SK-N-SH treated with all-trans-retinoic acid at 6 μM for 48 hours (cell line): ENCODE results near the gene PYM1.

Source experiments
- ARNTL ChIP-seq: fragments of 450-650 bp; formaldehyde crosslinking; IDR thresholded peaks from 2 replicates; pipeline ENCODE4 v1.5.0; 2020; ENCODE audit warnings: low read depth, mild to moderate bottlenecking, moderate library complexity, borderline replicate concordance
- BACH2 ChIP-seq: fragments of 250-450 bp; sonication (Bioruptor Pico); IDR thresholded peaks from 2 replicates; pipeline ENCODE4 v1.9.0; 2021; ENCODE audit warnings: mild to moderate bottlenecking, borderline replicate concordance
- CSDC2 ChIP-seq: fragments of 250-450 bp; sonication (Bioruptor Pico); IDR thresholded peaks from 2 replicates; pipeline ENCODE4 v1.5.0; 2020; ENCODE audit warnings: mild to moderate bottlenecking, moderate library complexity
- GLIS3 ChIP-seq: fragments of 250-450 bp; sonication (Bioruptor Pico); IDR thresholded peaks from 2 replicates; pipeline ENCODE4 v1.5.0; 2020; ENCODE audit warnings: mild to moderate bottlenecking, moderate library complexity
- ISL1 ChIP-seq: fragments of 250-450 bp; sonication (Bioruptor Pico); IDR thresholded peaks from 2 replicates; pipeline ENCODE4 v2.1.2; 2022; ENCODE audit warnings: mild to moderate bottlenecking, moderate library complexity
- OSR1 ChIP-seq: fragments of 250-450 bp; sonication (Bioruptor Pico); IDR thresholded peaks from 2 replicates; pipeline ENCODE4 v1.8.0; 2022; ENCODE audit warnings: moderate library complexity, mild to moderate bottlenecking, inconsistent platforms
- RARB ChIP-seq: fragments of 250-450 bp; sonication (Bioruptor Pico); IDR thresholded peaks from 2 replicates; pipeline ENCODE4 v1.8.0; 2021; ENCODE audit warnings: mild to moderate bottlenecking, moderate library complexity
- ZFP3 ChIP-seq: fragments of 250-450 bp; sonication (Bioruptor Pico); IDR thresholded peaks from 2 replicates; pipeline ENCODE4 v1.5.0; 2020; ENCODE audit warnings: mild to moderate bottlenecking, moderate library complexity
- TF ChIP-seq, protein P1 (sequence below): fragments of 250-450 bp; sonication (Bioruptor Pico); IDR thresholded peaks from 2 replicates; pipeline ENCODE4 v1.8.0; 2020; ENCODE audit warnings: mild to moderate bottlenecking, moderate library complexity, borderline replicate concordance

DNA sequence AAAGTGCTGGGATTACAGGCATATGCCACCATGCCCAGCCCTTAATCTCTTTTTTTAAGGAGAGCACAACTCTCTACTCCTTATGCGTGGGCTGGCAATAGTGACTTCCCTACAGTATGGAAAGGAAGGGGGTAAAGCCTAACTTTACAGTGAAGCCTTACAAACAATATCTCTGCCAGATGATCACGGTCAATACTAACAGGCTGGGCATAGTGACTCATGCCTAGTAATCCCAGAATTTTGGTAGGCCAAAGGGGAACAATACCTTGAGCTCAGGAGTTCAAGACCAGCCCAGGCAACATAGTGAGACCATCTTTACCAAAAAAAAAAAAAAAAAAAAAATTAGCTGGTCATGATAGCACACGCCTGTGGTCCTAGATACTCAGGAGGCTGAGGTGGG, 5.6 kb downstream of the PYM1 start:
- no peak for TF ChIP-seq ISL1 (CRISPR knock-in tag)
- no peak for TF ChIP-seq RARB (CRISPR knock-in tag)
- no peak for TF ChIP-seq GLIS3 (CRISPR knock-in tag)
- TF ChIP-seq CSDC2 (CRISPR knock-in tag) = no peak
- TF ChIP-seq, protein P1, sequence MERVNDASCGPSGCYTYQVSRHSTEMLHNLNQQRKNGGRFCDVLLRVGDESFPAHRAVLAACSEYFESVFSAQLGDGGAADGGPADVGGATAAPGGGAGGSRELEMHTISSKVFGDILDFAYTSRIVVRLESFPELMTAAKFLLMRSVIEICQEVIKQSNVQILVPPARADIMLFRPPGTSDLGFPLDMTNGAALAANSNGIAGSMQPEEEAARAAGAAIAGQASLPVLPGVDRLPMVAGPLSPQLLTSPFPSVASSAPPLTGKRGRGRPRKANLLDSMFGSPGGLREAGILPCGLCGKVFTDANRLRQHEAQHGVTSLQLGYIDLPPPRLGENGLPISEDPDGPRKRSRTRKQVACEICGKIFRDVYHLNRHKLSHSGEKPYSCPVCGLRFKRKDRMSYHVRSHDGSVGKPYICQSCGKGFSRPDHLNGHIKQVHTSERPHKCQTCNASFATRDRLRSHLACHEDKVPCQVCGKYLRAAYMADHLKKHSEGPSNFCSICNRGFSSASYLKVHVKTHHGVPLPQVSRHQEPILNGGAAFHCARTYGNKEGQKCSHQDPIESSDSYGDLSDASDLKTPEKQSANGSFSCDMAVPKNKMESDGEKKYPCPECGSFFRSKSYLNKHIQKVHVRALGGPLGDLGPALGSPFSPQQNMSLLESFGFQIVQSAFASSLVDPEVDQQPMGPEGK (CRISPR knock-in tag) = no peak
- TF ChIP-seq ARNTL (CRISPR knock-in tag) = no peak
- no peak for TF ChIP-seq OSR1 (CRISPR knock-in tag)
- TF ChIP-seq ZFP3 (CRISPR knock-in tag) = no peak
- TF ChIP-seq BACH2 (CRISPR knock-in tag) = no peak
